ENCODE results near the gene HOMER2.

HOMER2 gene

GRCh38 chr15:82977076-82977475, 24.6 kb upstream of the HOMER2 start:
- no peak for TF ChIP-seq CTCF (IDR thresholded peaks at IDR 0.05; ENCODE audit: low read depth, low read length)
- DNase-seq (ENCODE audit: low read depth in 2 of 2): no peak
- H3K4me3 ChIP-seq (replicated peaks in 1 of 2; ENCODE audit: low read depth in 2 of 2, low read length in 2 of 2): no peak overlapping the region

- TF ChIP-seq CTCF (IDR thresholded peaks at IDR 0.05; ENCODE audit: low read depth, low read length): no peak
- H3K4me3 ChIP-seq (replicated peaks in 1 of 2; ENCODE audit: low read depth in 2 of 2, low read length in 2 of 2): no peak overlapping the region
- DNase-seq (ENCODE audit: low read depth in 2 of 2): no peak
Measured at GRCh38 chr15:82972990-82973389, 20.5 kb upstream of the HOMER2 start.

GRCh38 chr15:82971218-82971984, 18.9 kb upstream of the HOMER2 start:
- no peak for TF ChIP-seq CTCF (IDR thresholded peaks at IDR 0.05; ENCODE audit: low read depth, low read length)
- DNase-seq (ENCODE audit: low read depth in 2 of 2): no peak
- no peak overlapping the region for H3K4me3 ChIP-seq (replicated peaks in 1 of 2; ENCODE audit: low read depth in 2 of 2, low read length in 2 of 2)

- DNase-seq (ENCODE audit: low read depth in 2 of 2): no peak
- no peak for TF ChIP-seq CTCF (IDR thresholded peaks at IDR 0.05; ENCODE audit: low read depth, low read length)
- no peak overlapping the region for H3K4me3 ChIP-seq (replicated peaks in 1 of 2; ENCODE audit: low read depth in 2 of 2, low read length in 2 of 2)
Measured at GRCh38 chr15:82970696-82971095, 18.2 kb upstream of the HOMER2 start.

GRCh38 chr15:82970078-82970686, 17.7 kb upstream of the HOMER2 start:
- no peak overlapping the region for H3K4me3 ChIP-seq (replicated peaks in 1 of 2; ENCODE audit: low read depth in 2 of 2, low read length in 2 of 2)
- no peak for DNase-seq (ENCODE audit: low read depth in 2 of 2)
- TF ChIP-seq CTCF (IDR thresholded peaks at IDR 0.05; ENCODE audit: low read depth, low read length): no peak

- TF ChIP-seq CTCF (IDR thresholded peaks at IDR 0.05; ENCODE audit: low read depth, low read length): no peak
- DNase-seq (ENCODE audit: low read depth in 2 of 2): no peak
- H3K4me3 ChIP-seq (replicated peaks in 1 of 2; ENCODE audit: low read depth in 2 of 2, low read length in 2 of 2): no peak overlapping the region
Measured at GRCh38 chr15:82969353-82969752, 16.8 kb upstream of the HOMER2 start.

Data from cardiac fibroblast (primary cell).